IMR-90 (cell line): ENCODE measurements around the gene LHPP. TPM values are rescaled to one million over a fixed set of nuclear protein-coding genes. Genes with fewer than 3 reads are reported as not detected.

Experiments
- ATAC-seq: fragments of 200-7000 bp; cut with Tn5 transposase; 2 replicates; pipeline ENCODE4 v1.9.1; 2020; ENCODE audit warnings: low read depth, mild to moderate bottlenecking, moderate library complexity
- BruUV-seq: library from RNA; stranded (reverse); fragments of 400-500 nt; replicated peaks from 2 replicates; lab custom pipeline; 2021; lab: Mats Ljungman, UMichigan
- CTCF ChIA-PET: fragments of 300-600 bp; formaldehyde crosslinking; extraction: SDS; loops from one replicate; lab custom pipeline; 2021; ENCODE audit warnings: antibody characterized with exemption; lab: Yijun Ruan, JAX
- POLR2A ChIA-PET: fragments of 300-600 bp; sonication (Branson Sonifier 250); formaldehyde crosslinking; loops from one replicate; lab custom pipeline; 2022; ENCODE audit warnings: antibody characterized with exemption; ENCODE audit not compliant: unreplicated experiment; lab: Charles Lee
- DNase-seq: peaks from one replicate; pipeline ENCODE4 v3.0.0; 2013
- H2AFZ ChIP-seq: replicated peaks from 2 replicates; pipeline ENCODE3; 2013; ENCODE audit warnings: low read length, mild to moderate bottlenecking; ENCODE audit not compliant: poor library complexity
- H2AK5ac ChIP-seq: 2 replicates; pipeline ENCODE4 v1.6.1; 2013; ENCODE audit warnings: low read depth, low read length, inconsistent platforms
- H2AK9ac ChIP-seq: replicated peaks from 2 replicates; pipeline ENCODE3; 2013; ENCODE audit warnings: mild to moderate bottlenecking, low read depth, low read length, moderate library complexity; ENCODE audit not compliant: poor library complexity
- H2BK120ac ChIP-seq: 2 replicates; pipeline ENCODE4 v1.6.1; 2013; ENCODE audit warnings: low read depth, low read length, inconsistent platforms
- H2BK15ac ChIP-seq: 3 replicates; pipeline ENCODE4 v1.6.1; 2013; ENCODE audit warnings: low read depth, low read length, inconsistent platforms
- H2BK20ac ChIP-seq: 2 replicates; pipeline ENCODE4 v1.6.1; 2013; ENCODE audit warnings: low read depth, mild to moderate bottlenecking, inconsistent platforms, low read length, moderate library complexity
- H2BK5ac ChIP-seq: 2 replicates; pipeline ENCODE4 v1.6.1; 2013; ENCODE audit warnings: mild to moderate bottlenecking, low read depth, low read length, inconsistent platforms; ENCODE audit not compliant: poor library complexity, severe bottlenecking
- H3K14ac ChIP-seq: replicated peaks from 2 replicates; pipeline ENCODE4 v1.6.1; 2013; ENCODE audit warnings: low read depth, low read length, inconsistent platforms
- H3K18ac ChIP-seq: 2 replicates; pipeline ENCODE4 v1.6.1; 2013; ENCODE audit warnings: low read depth, low read length, control low read depth
- H3K23ac ChIP-seq: 2 replicates; pipeline ENCODE4 v1.6.1; 2013; ENCODE audit warnings: low read depth, low read length, inconsistent platforms
- H3K27ac ChIP-seq: 2 replicates; pipeline ENCODE4 v1.5.1; 2013; ENCODE audit warnings: mild to moderate bottlenecking, control low read depth, low read length; ENCODE audit not compliant: insufficient read depth
- H3K27me3 ChIP-seq: 2 replicates; pipeline ENCODE4 v1.6.1; 2013; ENCODE audit warnings: low read length; ENCODE audit not compliant: control insufficient read depth, insufficient read depth
- H3K36me3 ChIP-seq: 2 replicates; pipeline ENCODE4 v1.6.1; 2013; ENCODE audit warnings: low read length, mixed read lengths; ENCODE audit not compliant: control insufficient read depth, insufficient read depth
- H3K4ac ChIP-seq: 2 replicates; pipeline ENCODE4 v1.6.1; 2013; ENCODE audit warnings: low read depth, low read length, inconsistent platforms
- H3K4me1 ChIP-seq: 2 replicates; pipeline ENCODE4 v1.6.1; 2013; ENCODE audit warnings: low read length, mixed read lengths; ENCODE audit not compliant: control insufficient read depth, insufficient read depth
- H3K4me2 ChIP-seq: 2 replicates; pipeline ENCODE4 v1.6.1; 2013; ENCODE audit warnings: low read depth, mild to moderate bottlenecking, control low read depth, low read length, moderate library complexity
- H3K4me3 ChIP-seq: 2 replicates; pipeline ENCODE4 v1.5.1; 2013; ENCODE audit warnings: low read depth, mild to moderate bottlenecking, control low read depth, low read length, moderate library complexity; ENCODE audit not compliant: insufficient read depth
- H3K56ac ChIP-seq: 2 replicates; pipeline ENCODE4 v1.6.1; 2013; ENCODE audit warnings: low read length, inconsistent platforms; ENCODE audit not compliant: insufficient read depth; ENCODE audit errors: extremely low read depth
- H3K79me1 ChIP-seq, 2 experiments: 2 replicates each; pipeline ENCODE4 v1.6.1; 2013; ENCODE audit warnings: low read length in 2 of 2, inconsistent platforms in 1 of 2, low read depth in 1 of 2
- H3K9ac ChIP-seq: 2 replicates; pipeline ENCODE4 v1.6.1; 2013; ENCODE audit warnings: low read depth, low read length, control low read depth
- H3K9me1 ChIP-seq: 2 replicates; pipeline ENCODE4 v1.6.1; 2013; ENCODE audit warnings: low read length, inconsistent platforms; ENCODE audit not compliant: insufficient read depth
- H3K9me3 ChIP-seq: 2 replicates; pipeline ENCODE4 v1.6.1; 2013; ENCODE audit warnings: low read length; ENCODE audit not compliant: control insufficient read depth, insufficient read depth
- H4K20me1 ChIP-seq: 2 replicates; pipeline ENCODE4 v1.6.1; 2013; ENCODE audit warnings: low read length, inconsistent platforms; ENCODE audit not compliant: insufficient read depth
- H4K5ac ChIP-seq: 2 replicates; pipeline ENCODE4 v1.6.1; 2013; ENCODE audit warnings: mild to moderate bottlenecking, low read depth, low read length, control low read depth
- H4K8ac ChIP-seq, 2 experiments: 2 replicates each; pipeline ENCODE4 v1.6.1; 2013; ENCODE audit warnings: low read depth in 2 of 2, low read length in 2 of 2, control low read depth in 1 of 2, inconsistent platforms in 1 of 2
- H4K91ac ChIP-seq: 2 replicates; pipeline ENCODE4 v1.6.1; 2013; ENCODE audit warnings: low read depth, low read length, inconsistent platforms; ENCODE audit not compliant: insufficient read depth
- CHD1 ChIP-seq: IDR thresholded peaks from 2 replicates; pipeline ENCODE4 v1.6.1; 2012; ENCODE audit warnings: low read depth, low read length, improper control_type of control experiment
- CTCF ChIP-seq: conservative IDR thresholded peaks from 2 replicates; pipeline ENCODE4 v1.5.1; 2012; ENCODE audit warnings: mild to moderate bottlenecking, low read depth, low read length, improper control_type of control experiment
- ELK1 ChIP-seq: fragments of 150-350 bp; IDR thresholded peaks from 2 replicates; pipeline ENCODE4 v1.6.1; 2016; ENCODE audit warnings: low read depth, mild to moderate bottlenecking, low read length, moderate library complexity, borderline replicate concordance
- MAFK ChIP-seq: IDR thresholded peaks from 2 replicates; pipeline ENCODE4 v1.6.1; 2012; ENCODE audit warnings: low read depth, low read length, improper control_type of control experiment
- MAZ ChIP-seq: IDR thresholded peaks from 2 replicates; pipeline ENCODE4 v1.6.1; 2012; ENCODE audit warnings: low read depth, mild to moderate bottlenecking, low read length, improper control_type of control experiment, moderate library complexity, borderline replicate concordance
- RAD21 ChIP-seq: IDR thresholded peaks from 2 replicates; pipeline ENCODE4 v1.6.1; 2012; ENCODE audit warnings: low read length, improper control_type of control experiment
- RCOR1 ChIP-seq: IDR thresholded peaks from 2 replicates; pipeline ENCODE4 v1.6.1; 2012; ENCODE audit warnings: mild to moderate bottlenecking, low read length, improper control_type of control experiment; ENCODE audit not compliant: insufficient replicate concordance
- RFX5 ChIP-seq: IDR thresholded peaks from 2 replicates; pipeline ENCODE4 v1.8.0; 2012; ENCODE audit warnings: low read depth, mild to moderate bottlenecking, low read length, moderate library complexity
- WGBS, 2 experiments: methylation state at CpG; one replicate each; pipeline versions ENCODE4 v1.1.5 to v1.1.7; 2013; ENCODE audit warnings: missing lambda C conversion rate in 2 of 2; ENCODE audit not compliant: insufficient read length in 1 of 2; ENCODE audit errors: extremely low coverage in 2 of 2; 5-methylcytosine and 5-hydroxymethylcytosine counted together
- dilution Hi-C: fragments of 300-500 bp; cut with HindIII; formaldehyde crosslinking; loops from one replicate; pipeline ENCODE4 v1.14.3; 2018; ENCODE audit warnings: low sequenced_read_pairs; ENCODE audit not compliant: unreplicated experiment
- in situ Hi-C: fragments of 300-500 bp; cut with MboI; formaldehyde crosslinking; loops from 3 replicates; pipeline ENCODE4 v1.14.3; 2019; ENCODE audit warnings: low sequenced_read_pairs, inconsistent platforms, mixed read lengths
- intact Hi-C: fragments of 100-400 bp; cut with micrococcal nuclease; formaldehyde crosslinking; loops from 2 replicates; pipeline ENCODE4 v1.10.0; 2022
- polyA plus RNA-seq, 3 experiments: library from polyadenylated mRNA; depleted of rRNA; stranded (reverse); fragments of >200 nt; gene quantifications; 2 replicates each; pipeline ENCODE4 v1.2.3, GENCODE V29; 2012; ENCODE audit warnings: low replicate concordance in 1 of 3
- total RNA-seq: library from RNA; depleted of rRNA; stranded (reverse); fragments of >200 nt; gene quantifications from 2 replicates; pipeline ENCODE4 v1.2.3, GENCODE V29; 2012

Gene LHPP
- total and polyA plus RNA-seq, 2 of the 4 experiments (the other 2 are of a cell fraction) = 2.7 to 8.3 TPM

GRCh38 chr10:124629415-124629814, 167.8 kb downstream of the LHPP start:
- Histone ChIP-seq H3K23ac (no peak overlapping the region), H3K27me3 (no peaks in the 10 kb centered on the region), H4K8ac (no peak overlapping the region), H2BK15ac (no peak overlapping the region), H2AK9ac (no peak overlapping the region), H3K56ac (no peak overlapping the region), H3K4me3 (no peak overlapping the region), H4K20me1 (peaks cover 3% of the 10 kb centered on the region), H3K36me3 (no peaks in the 10 kb centered on the region), H3K4ac (no peak overlapping the region), H3K4me1 (no peaks in the 10 kb centered on the region; the same call in 1 of the 2 replicates), H2AK5ac (no peak overlapping the region), H3K4me2 (no peak overlapping the region), H3K18ac (no peak overlapping the region), H2AFZ (no peak overlapping the region), H4K91ac (no peak overlapping the region), H2BK5ac (no peak overlapping the region), H2BK120ac (no peak overlapping the region), H3K79me1 (0 out of 4 replicates have a peak, but pooled peaks cover 0 to 3% of the 10 kb centered on the region in 2 experiments), H3K14ac (no peak overlapping the region), H3K9me1 (no peaks in the 10 kb centered on the region; the same call in 1 of the 2 replicates), H3K9me3 (no peaks in the 10 kb centered on the region), H3K9ac (no peak overlapping the region), H3K27ac (no peak overlapping the region), H4K5ac (no peak overlapping the region), H2BK20ac (no peak overlapping the region)
- BruUV-seq = no TSS peak
- intact Hi-C loops = no loop called here
- TF ChIP-seq ELK1 (no peak), MAZ (no peak), CTCF (no peak), CHD1 (no peak), RCOR1 (no peak), MAFK (no peak), RAD21 (no peak), RFX5 (no peak)
- DNase-seq = no peak
- dilution Hi-C loops = no loop called here
- WGBS, 2 experiments = 80% methylated on average over 1 of the region's 6 CpGs; no CpG with 5 or more reads in 1 of the 2 experiments
- in situ Hi-C loops = no loop called here
- ChIA-PET CTCF (interaction anchor here (0.6 kb wide), 1 partner anchor 30 kb away, joined by 3 read pairs; no protein-coding TSS in a partner anchor), POLR2A (no interaction called here)
- ATAC-seq = no peak
